NCI-H2029 (cell line): ENCODE measurements around the gene A3GALT2.
A peak's percentile ranks its signal among the peaks of the same experiment; 100 is the strongest.

Source experiments
- DNase-seq: peaks from one replicate; lab custom pipeline; 2025; lab: John Stamatoyannopoulos, UW

A3GALT2 gene

GRCh38 chr1:33272509-33272908 is 48.4 kb downstream of the A3GALT2 start:
- DNase-seq: no peak

DNA sequence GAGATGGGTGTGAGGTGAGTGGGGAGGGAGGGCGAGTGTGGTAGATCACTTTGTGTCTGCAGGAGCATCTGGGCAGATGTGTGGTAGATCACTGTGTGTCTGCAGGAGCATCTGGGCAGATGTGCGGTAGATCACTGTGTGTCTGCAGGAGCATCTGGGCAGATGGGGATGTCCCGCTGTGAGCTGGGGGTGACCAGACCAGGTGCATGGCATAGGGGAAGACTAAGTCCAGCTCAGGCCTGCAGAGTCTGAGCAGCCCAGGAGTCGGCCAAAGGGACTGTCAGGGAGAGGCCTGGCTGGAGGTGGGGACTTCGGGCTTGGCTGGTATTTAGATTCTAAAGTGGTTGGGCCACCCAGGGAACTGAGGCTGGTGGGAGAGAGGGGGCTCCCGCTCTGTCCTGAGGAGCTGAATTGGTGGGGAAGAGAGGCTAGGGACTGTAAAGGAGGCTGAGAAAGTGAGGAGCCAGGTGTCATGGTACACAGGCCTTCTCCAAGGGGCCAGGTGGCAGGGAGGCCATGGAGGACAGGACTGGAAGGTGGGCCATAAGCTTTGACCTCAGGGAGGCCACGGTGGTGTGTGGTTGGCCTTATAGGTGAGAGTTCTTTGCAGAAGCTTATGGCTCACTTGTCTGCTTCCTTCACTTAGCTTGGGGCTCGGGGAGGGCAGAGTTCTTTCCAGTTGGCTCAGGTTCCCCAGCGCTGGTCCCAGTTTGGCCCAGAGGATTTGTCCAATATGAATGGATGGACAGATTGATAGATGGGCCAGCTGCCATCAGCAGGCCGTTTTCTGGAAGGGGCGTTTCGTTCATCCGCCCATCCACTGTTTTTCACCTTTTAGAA is 49.0 kb downstream of the A3GALT2 start:
- no peak for DNase-seq

- no peak for DNase-seq
These were observed 50.0 kb downstream of the A3GALT2 start for GRCh38 chr1:33270808-33271465.

- DNase-seq: no peak
These were observed 50.5 kb downstream of the A3GALT2 start for GRCh38 chr1:33270379-33270778.

- DNase-seq: no peak
These were observed 51.3 kb downstream of the A3GALT2 start for GRCh38 chr1:33269621-33270020.

DNA sequence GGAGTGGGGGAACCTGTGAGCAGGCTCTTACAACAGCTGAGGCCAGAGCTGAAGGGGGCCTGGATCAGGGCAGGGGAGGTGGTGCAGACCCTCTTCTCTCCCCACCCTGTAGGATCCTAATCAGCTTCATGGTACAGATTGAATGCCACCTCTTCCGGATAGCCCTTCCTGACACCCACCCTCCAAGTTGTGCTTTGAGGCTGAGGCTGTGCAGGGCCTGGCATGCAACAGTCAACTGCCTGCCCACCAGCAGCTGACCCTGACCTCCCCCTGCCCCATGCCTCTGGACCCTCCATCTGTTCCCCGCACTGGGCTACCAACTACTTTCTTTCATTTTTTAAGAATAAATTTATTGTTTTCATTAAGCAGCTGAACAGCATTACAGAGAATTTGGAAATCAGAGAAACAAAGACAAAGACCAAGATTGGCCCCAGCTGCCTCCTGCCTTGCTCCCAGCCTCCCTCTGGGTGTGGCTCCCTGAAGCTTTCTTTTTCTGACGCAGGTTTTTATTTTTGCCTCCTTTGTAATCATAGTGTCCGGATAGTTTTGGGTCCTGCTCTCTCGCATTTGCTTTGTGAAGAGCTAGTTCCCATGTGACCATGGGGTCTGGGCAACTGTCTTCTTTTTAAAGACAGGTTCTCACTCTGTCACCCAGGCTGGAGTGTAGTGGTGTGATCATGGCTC is 51.8 kb downstream of the A3GALT2 start:
- no peak for DNase-seq

GRCh38 chr1:33268457-33268856 is 52.4 kb downstream of the A3GALT2 start:
- no peak for DNase-seq

GRCh38 chr1:33267468-33268205 is 53.3 kb downstream of the A3GALT2 start:
- no peak for DNase-seq

GRCh38 chr1:33266766-33267165 is 54.1 kb downstream of the A3GALT2 start:
- no peak for DNase-seq

GRCh38 chr1:33265780-33266605 is 54.9 kb downstream of the A3GALT2 start:
- no peak for DNase-seq

DNA sequence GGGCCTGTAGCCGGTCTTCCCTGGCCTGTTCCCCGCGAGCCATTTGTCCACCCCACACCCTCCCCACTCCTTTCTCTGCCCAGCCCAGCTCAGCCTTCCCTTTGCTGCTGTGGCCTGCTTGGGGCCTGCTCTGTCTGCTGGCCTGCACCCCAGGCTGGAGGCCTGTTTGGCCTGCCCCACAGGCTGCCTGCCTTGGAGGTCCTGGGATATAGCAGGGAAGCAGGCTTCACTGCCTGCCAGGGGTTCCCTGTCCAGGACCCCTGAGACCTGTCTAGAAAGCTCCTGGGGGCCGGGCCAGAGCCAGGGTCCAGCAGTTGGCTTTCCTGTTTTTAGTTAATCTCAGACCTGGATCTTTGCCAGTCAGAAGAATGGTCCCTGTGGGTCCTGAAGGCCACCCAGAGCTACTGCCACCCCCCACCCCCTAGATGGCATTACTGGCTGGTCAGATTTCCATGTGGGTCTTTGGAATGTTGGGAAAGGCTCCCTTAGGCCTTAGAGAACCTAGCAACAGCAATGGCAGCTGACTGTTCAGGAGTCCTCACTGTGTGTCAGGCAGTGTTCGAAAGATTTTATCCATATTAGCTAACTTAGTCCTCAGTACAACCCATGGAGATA is 56.9 kb downstream of the A3GALT2 start:
- no peak for DNase-seq

- DNase-seq: no peak
These were observed 59.6 kb downstream of the A3GALT2 start for GRCh38 chr1:33261344-33261743.

GRCh38 chr1:33260439-33260838 is 60.5 kb downstream of the A3GALT2 start:
- DNase-seq: peak; percentile 10

GRCh38 chr1:33259879-33260278 is 61.0 kb downstream of the A3GALT2 start:
- DNase-seq: no peak

DNA sequence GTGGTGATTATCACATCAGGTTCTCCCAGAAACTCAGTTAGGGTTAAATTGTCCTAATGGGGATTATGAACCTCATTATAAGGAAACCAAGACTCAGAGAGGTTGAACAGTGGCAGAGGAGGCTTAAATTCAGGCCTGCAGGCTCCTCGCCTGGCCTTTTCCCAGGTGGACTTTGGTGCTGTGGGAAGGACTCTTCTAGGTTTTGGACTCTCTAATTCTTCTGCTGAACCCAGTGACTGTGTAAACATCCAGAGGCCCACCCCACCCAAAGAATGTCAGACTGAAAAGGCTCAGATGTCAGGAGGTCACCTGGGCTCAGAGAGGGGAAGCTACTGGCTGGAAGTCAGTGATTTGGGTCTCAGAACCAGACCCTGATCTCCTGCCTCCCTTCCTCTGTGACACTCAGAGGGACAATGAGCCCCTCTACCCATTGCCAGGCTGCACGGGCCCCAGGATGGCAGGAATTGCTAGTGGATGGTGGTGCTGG is 62.1 kb downstream of the A3GALT2 start:
- DNase-seq: no peak

DNA sequence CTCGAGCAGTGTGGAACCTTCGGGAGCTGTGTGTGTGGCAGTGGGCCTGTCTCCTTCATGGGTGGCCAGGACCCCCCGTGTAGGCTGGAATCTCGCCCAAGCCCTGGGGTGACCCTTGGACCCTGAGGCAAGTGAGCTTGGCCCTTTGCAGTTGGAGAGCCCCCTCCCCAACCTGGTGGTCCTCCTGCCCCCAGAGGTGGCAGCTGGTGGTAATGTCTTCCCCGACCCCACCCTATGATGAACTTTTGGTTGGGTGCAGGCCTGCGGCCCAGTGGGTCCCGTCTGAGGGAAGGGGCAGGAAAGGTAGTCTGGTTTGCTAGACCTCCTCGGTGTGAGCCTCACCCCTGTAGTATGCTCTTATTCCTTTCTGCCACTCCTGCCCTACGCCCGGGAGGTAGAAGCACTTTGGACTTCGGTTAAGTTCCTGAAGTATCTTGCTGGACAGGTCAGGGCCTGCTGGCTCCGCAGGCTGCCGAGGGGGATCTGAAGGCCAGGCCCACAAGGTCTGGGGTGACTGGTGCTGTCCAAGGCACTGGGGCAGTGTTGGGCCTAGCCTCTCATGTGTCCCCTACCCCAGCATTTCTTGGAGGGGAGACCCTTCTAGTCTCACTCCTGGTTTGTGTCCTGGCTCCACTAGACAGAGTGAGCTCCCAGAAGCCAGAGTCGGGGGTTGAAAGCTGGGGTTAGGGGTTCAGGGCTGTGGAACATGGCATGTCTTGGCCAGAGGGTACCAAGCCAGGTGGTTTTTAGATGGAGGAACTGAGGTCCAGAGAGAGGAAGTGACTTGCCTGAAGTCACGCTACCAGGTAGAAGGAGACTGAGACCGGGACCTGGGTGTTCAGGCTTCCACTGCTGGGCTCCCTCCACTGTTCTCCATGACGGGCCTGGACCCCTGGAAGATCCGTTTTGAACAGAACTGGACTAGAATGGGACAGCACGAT is 62.9 kb downstream of the A3GALT2 start:
- no peak for DNase-seq

- no peak for DNase-seq
These were observed 63.6 kb downstream of the A3GALT2 start for GRCh38 chr1:33257207-33257771.
